Hepatocyte (in vitro differentiated cells): ENCODE data around the gene CYFIP1. TPM values are rescaled to one million over a fixed set of nuclear protein-coding genes. Genes with fewer than 3 reads are reported as not detected.

Experiments
- DNase-seq: peaks from one replicate; pipeline ENCODE4 v3.0.0-alpha.2; 2016; ENCODE audit warnings: low spot score
- H2AFZ ChIP-seq: fragments of 200-600 bp; sonication (generic); 2 replicates; pipeline ENCODE4 v1.6.0; 2016; ENCODE audit warnings: antibody characterized with exemption, mild to moderate bottlenecking
- H3K27ac ChIP-seq: fragments of 200-600 bp; sonication (generic); 2 replicates; pipeline ENCODE4 v1.5.1; 2016; ENCODE audit warnings: mild to moderate bottlenecking
- H3K27me3 ChIP-seq: fragments of 200-600 bp; sonication (generic); 2 replicates; pipeline ENCODE4 v1.6.1; 2016
- H3K36me3 ChIP-seq: fragments of 200-600 bp; sonication (generic); replicated peaks from 2 replicates; pipeline ENCODE4 v1.5.1; 2016; ENCODE audit warnings: low read depth; ENCODE audit not compliant: insufficient read depth
- H3K4me1 ChIP-seq: fragments of 200-600 bp; sonication (generic); 2 replicates; pipeline ENCODE4 v1.5.1; 2016; ENCODE audit warnings: mild to moderate bottlenecking, moderate library complexity; ENCODE audit not compliant: insufficient read depth
- H3K4me2 ChIP-seq: fragments of 200-600 bp; sonication (generic); 2 replicates; pipeline ENCODE4 v1.6.0; 2016
- H3K4me3 ChIP-seq: fragments of 200-600 bp; sonication (generic); 2 replicates; pipeline ENCODE4 v1.5.1; 2016; ENCODE audit warnings: mild to moderate bottlenecking
- H3K79me2 ChIP-seq: fragments of 200-600 bp; sonication (generic); 2 replicates; pipeline ENCODE4 v1.6.0; 2017; ENCODE audit warnings: mild to moderate bottlenecking
- H3K9me2 ChIP-seq: fragments of 200-600 bp; sonication (generic); replicated peaks from 2 replicates; pipeline ENCODE4 v1.6.0; 2017; ENCODE audit warnings: mild to moderate bottlenecking; ENCODE audit not compliant: insufficient read depth
- H3K9me3 ChIP-seq: fragments of 200-600 bp; sonication (generic); 2 replicates; pipeline ENCODE4 v1.5.1; 2016; ENCODE audit warnings: low read depth, mild to moderate bottlenecking
- H4K20me1 ChIP-seq: fragments of 200-600 bp; sonication (generic); 2 replicates; pipeline ENCODE4 v1.6.0; 2016; ENCODE audit warnings: mild to moderate bottlenecking; ENCODE audit not compliant: insufficient read depth, poor library complexity, severe bottlenecking
- CTCF ChIP-seq: fragments of 200-600 bp; sonication (generic); IDR thresholded peaks from 2 replicates; pipeline ENCODE4 v1.5.1; 2016; ENCODE audit warnings: antibody characterized with exemption, mild to moderate bottlenecking; ENCODE audit not compliant: poor library complexity
- EZH2 ChIP-seq: fragments of 200-600 bp; sonication (generic); IDR thresholded peaks from 2 replicates; pipeline ENCODE4 v1.6.1; 2016; ENCODE audit warnings: antibody characterized with exemption, mild to moderate bottlenecking, borderline replicate concordance
- EZH2phosphoT487 ChIP-seq: fragments of 200-600 bp; sonication (generic); IDR thresholded peaks from one replicate; pipeline ENCODE4 v1.6.1; 2018; ENCODE audit warnings: antibody characterized with exemption, mild to moderate bottlenecking, low read depth, moderate library complexity; ENCODE audit not compliant: unreplicated experiment, severe bottlenecking
- WGBS: methylation state at CpG from one replicate; pipeline ENCODE4 v1.1.6; 2016; ENCODE audit warnings: low lambda C conversion rate; ENCODE audit errors: missing lambda C conversion rate; 5-methylcytosine and 5-hydroxymethylcytosine counted together
- polyA plus RNA-seq: library from polyadenylated mRNA; unstranded; fragments of >200 nt; fragmentation: Nextera tagmentation; extraction: Ambion mirVana; gene quantifications from 2 replicates; pipeline ENCODE4 v1.2.1, GENCODE V29; 2016
- total RNA-seq: library from RNA; depleted of rRNA; stranded (reverse); fragments of >200 nt; gene quantifications from 2 replicates; pipeline ENCODE4 v1.2.3, GENCODE V29; 2014

CYFIP1 gene
- total and polyA plus RNA-seq, 2 experiments from 2014 or later = 73.4 to 92.2 TPM

- 98% methylated on average over 15 of the region's 15 CpGs for WGBS
- Histone ChIP-seq H2AFZ (no peak overlapping the region), H3K4me3 (no peak overlapping the region), H3K4me2 (no peak overlapping the region), H3K4me1 (no peaks in the 10 kb centered on the region), H3K27me3 (no peaks in the 10 kb centered on the region), H4K20me1 (no peaks in the 10 kb centered on the region), H3K79me2 (peaks cover 18% of the 10 kb centered on the region), H3K27ac (no peak overlapping the region), H3K36me3 (no peaks in the 10 kb centered on the region), H3K9me2 (no peaks in the 10 kb centered on the region), H3K9me3 (no peaks in the 10 kb centered on the region)
- TF ChIP-seq EZH2phosphoT487 = no peak
- TF ChIP-seq EZH2 = no peak
- no peak for TF ChIP-seq CTCF
- DNase-seq = no peak
These were observed 37.3 kb downstream of the CYFIP1 start for GRCh38 chr15:22942877-22943276.

- DNase-seq = no peak
- Histone ChIP-seq H3K36me3 (no peaks in the 10 kb centered on the region), H2AFZ (no peak overlapping the region), H3K27me3 (no peaks in the 10 kb centered on the region), H3K9me2 (no peaks in the 10 kb centered on the region), H3K4me2 (no peak overlapping the region), H3K4me1 (no peaks in the 10 kb centered on the region), H4K20me1 (no peaks in the 10 kb centered on the region), H3K79me2 (peaks cover 13% of the 10 kb centered on the region), H3K4me3 (no peak overlapping the region), H3K27ac (no peak overlapping the region), H3K9me3 (no peaks in the 10 kb centered on the region)
- WGBS = 98% methylated on average over 24 of the region's 24 CpGs
- no peak for TF ChIP-seq EZH2
- TF ChIP-seq EZH2phosphoT487 = no peak
- no peak for TF ChIP-seq CTCF
These were observed 37.8 kb downstream of the CYFIP1 start for GRCh38 chr15:22942306-22942855.

GRCh38 chr15:22941179-22941578 lies 39.0 kb downstream of the CYFIP1 start:
- no peaks in the 10 kb centered on the region for H4K20me1 ChIP-seq
- H3K27ac ChIP-seq = no peak overlapping the region
- H3K79me2 ChIP-seq = peaks cover 7% of the 10 kb centered on the region
- TF ChIP-seq CTCF (no peak), EZH2 (no peak), EZH2phosphoT487 (no peak)
- no peak overlapping the region for H3K4me3 ChIP-seq
- H3K9me2 ChIP-seq = no peaks in the 10 kb centered on the region
- H3K9me3 ChIP-seq = no peaks in the 10 kb centered on the region
- no peak for DNase-seq
- H3K36me3 ChIP-seq = no peaks in the 10 kb centered on the region
- H3K4me2 ChIP-seq = no peak overlapping the region
- no peaks in the 10 kb centered on the region for H3K4me1 ChIP-seq
- WGBS = 95% methylated on average over 4 of the region's 4 CpGs
- no peaks in the 10 kb centered on the region for H3K27me3 ChIP-seq
- no peak overlapping the region for H2AFZ ChIP-seq
